NT2/D1 (cell line): ENCODE measurements around the gene AGAP1.

Source experiments
- SUZ12 ChIP-seq: IDR thresholded peaks from 2 replicates; pipeline ENCODE4 v1.6.1; 2011; ENCODE audit not compliant: insufficient read length, insufficient read depth; ENCODE audit errors: extremely low read depth
- YY1 ChIP-seq: IDR thresholded peaks from 2 replicates; pipeline ENCODE4 v1.6.1; 2011; ENCODE audit not compliant: insufficient read length, insufficient read depth
- ZNF274 ChIP-seq: IDR thresholded peaks from 2 replicates; pipeline ENCODE4 v1.6.1; 2011; ENCODE audit warnings: mild to moderate bottlenecking, low read depth, low read length

- TF ChIP-seq ZNF274 (no peak), YY1 (no peak), SUZ12 (no peak)
Observed at GRCh38 chr2:235712176-235712575, 218.3 kb downstream of the AGAP1 start.
